NK-92 treated with Interleukin-12 subunit alpha and Interleukin-12 subunit beta, amount 100 ng/mL, for 24 hours (cell line): ENCODE data around the gene RPL22.

Experiments
- DNase-seq: peaks from one replicate; lab custom pipeline; 2025; lab: John Stamatoyannopoulos, UW

Gene RPL22

GRCh38 chr1:6171548-6172124 is 27.8 kb downstream of the RPL22 start:
- no peak for DNase-seq

GRCh38 chr1:6170742-6171201 is 28.6 kb downstream of the RPL22 start:
- DNase-seq: no peak

- no peak for DNase-seq
Observed at GRCh38 chr1:6170116-6170741, 29.2 kb downstream of the RPL22 start.

GRCh38 chr1:6168947-6169586 is 30.3 kb downstream of the RPL22 start:
- no peak for DNase-seq

GRCh38 chr1:6167391-6168303 is 31.7 kb downstream of the RPL22 start:
- no peak for DNase-seq

GRCh38 chr1:6166655-6167390 is 32.6 kb downstream of the RPL22 start:
- DNase-seq: no peak

GRCh38 chr1:6166221-6166620 is 33.2 kb downstream of the RPL22 start:
- DNase-seq: no peak

- no peak for DNase-seq
Observed at GRCh38 chr1:6165441-6165985, 33.9 kb downstream of the RPL22 start.

GRCh38 chr1:6165027-6165426 is 34.4 kb downstream of the RPL22 start:
- no peak for DNase-seq

GRCh38 chr1:6163973-6164617 is 35.3 kb downstream of the RPL22 start:
- no peak for DNase-seq

GRCh38 chr1:6163191-6163972 is 36.0 kb downstream of the RPL22 start:
- no peak for DNase-seq

GRCh38 chr1:6162773-6163172 is 36.6 kb downstream of the RPL22 start:
- DNase-seq: no peak

GRCh38 chr1:6162341-6162740 is 37.1 kb downstream of the RPL22 start:
- DNase-seq: no peak

GRCh38 chr1:6158181-6158580 is 41.2 kb downstream of the RPL22 start:
- no peak for DNase-seq

GRCh38 chr1:6157528-6158174 is 41.7 kb downstream of the RPL22 start:
- DNase-seq: no peak

GRCh38 chr1:6157132-6157527 is 42.3 kb downstream of the RPL22 start:
- DNase-seq: no peak

- DNase-seq: no peak
Observed at GRCh38 chr1:6154525-6155319, 44.7 kb downstream of the RPL22 start.

- no peak for DNase-seq
Observed at GRCh38 chr1:6152882-6153281, 46.5 kb downstream of the RPL22 start.

GRCh38 chr1:6152181-6152580 is 47.2 kb downstream of the RPL22 start:
- no peak for DNase-seq
